ENCODE data around the gene C16orf89. TPM values are rescaled to one million over a fixed set of nuclear protein-coding genes. Genes with fewer than 3 reads are reported as not detected.

Gene C16orf89, protein sequence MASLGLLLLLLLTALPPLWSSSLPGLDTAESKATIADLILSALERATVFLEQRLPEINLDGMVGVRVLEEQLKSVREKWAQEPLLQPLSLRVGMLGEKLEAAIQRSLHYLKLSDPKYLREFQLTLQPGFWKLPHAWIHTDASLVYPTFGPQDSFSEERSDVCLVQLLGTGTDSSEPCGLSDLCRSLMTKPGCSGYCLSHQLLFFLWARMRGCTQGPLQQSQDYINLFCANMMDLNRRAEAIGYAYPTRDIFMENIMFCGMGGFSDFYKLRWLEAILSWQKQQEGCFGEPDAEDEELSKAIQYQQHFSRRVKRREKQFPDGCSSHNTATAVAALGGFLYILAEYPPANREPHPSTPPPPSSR
- not detected in 2 replicates for total RNA-seq (2013; cell fraction: nucleolus; rRNA removed)
- not detected in 2 replicates for total RNA-seq (2014; rRNA removed)
- not detected in 2 replicates for total RNA-seq (2014; rRNA removed; fragmentation: Illumina TruSeq; extraction: Trizol)
- total RNA-seq (2021): not detected in 2 replicates
- not detected for polyA plus RNA-seq (2011; ENCODE audit: low read depth)
- 0.17 TPM in 1 of 2 replicates, not detected in the other for polyA plus RNA-seq (2011; rRNA removed)
- 0.03 TPM in 1 of 2 replicates, not detected in the other for polyA plus RNA-seq (2011; cell fraction: cytosol; rRNA removed)
- polyA plus RNA-seq (2011; cell fraction: nucleus; rRNA removed): not detected in 2 replicates
- 0.22 TPM in 1 of 2 replicates, not detected in the other for polyA plus RNA-seq (2012)
- not detected in 2 replicates for polyA plus RNA-seq (2014; fragmentation: Illumina TruSeq; extraction: Trizol)
- polyA plus RNA-seq (2014; fragmentation: Nextera tagmentation; extraction: Ambion mirVana): not detected
- polyA plus RNA-seq (2014; rRNA removed): not detected in 2 replicates
- polyA plus RNA-seq (2016; fragmentation: Nextera tagmentation; extraction: Ambion mirVana): not detected
- polyA minus RNA-seq (2011; rRNA and poly(A)+ RNA removed): 0.46 TPM in 1 of 2 replicates, not detected in the other
- not detected in 2 replicates for polyA minus RNA-seq (2011; cell fraction: cytosol; rRNA and poly(A)+ RNA removed)
- not detected in 2 replicates for polyA minus RNA-seq (2011; cell fraction: nucleus; rRNA and poly(A)+ RNA removed)
- percentile 13 among the genes with signal in this experiment for Bru-seq, nascent RNA
- percentile 12 among the genes with signal in this experiment for BruChase-seq, experiment 1, labeled RNA remaining after a 6-hour chase
- BruChase-seq, experiment 2, labeled RNA remaining after a 2-hour chase: not detected
- long read RNA-seq, experiment 1: 0 reads
- long read RNA-seq, experiment 2: 0 reads

GRCh38 chr16:5065813-5066212 lies at the start of gene C16orf89:
Gene C16orf89 (minus strand): TSS chr16:5065956. CDS start chr16:5065908, 48 bp downstream.
- ChIA-PET SMC1A (ENCODE audit: uncharacterized antibody, unreplicated experiment) (no interaction called here), CTCF (interaction anchor here (1.2 kb wide), 1 partner anchor 19 kb away, joined by 4 read pairs; no protein-coding TSS in a partner anchor), POLR2A (no interaction called here), RAD21 (ENCODE audit: unreplicated experiment) (no interaction called here)
- WGBS (ENCODE audit: insufficient coverage, insufficient replicate concordance, low lambda C conversion rate, missing lambda C conversion rate): 53% methylated on average over 9 of the region's 10 CpGs
- no peaks in the 10 kb centered on the region for H3K36me3 ChIP-seq (ENCODE audit: control insufficient read depth in 2 of 2, insufficient read depth in 2 of 2, low read length in 1 of 2)
- no peak within 1 kb of the TSS for H3K4me3 ChIP-seq
- no peak for FAIRE-seq
- H2AFZ ChIP-seq (ENCODE audit: control insufficient read depth, low read depth, low read length): no peak within 1 kb of the TSS
- H3K9ac ChIP-seq (ENCODE audit: control insufficient read depth, insufficient read depth, low read length): no peak within 1 kb of the TSS
- DNase-seq (ENCODE audit: low read depth, low spot score): no peak
- no peak within 1 kb of the TSS for H3K27ac ChIP-seq (ENCODE audit: control insufficient read depth, insufficient read depth)
- intact Hi-C loops (cut with micrococcal nuclease; ENCODE audit: unreplicated experiment): loop anchor here (10.0 kb wide), 1 partner anchor 91 kb away; no protein-coding TSS in a partner anchor
- no TSS peak for BruUV-seq (replicated peaks)
- no peaks in the 10 kb centered on the region for H3K79me2 ChIP-seq (ENCODE audit: control insufficient read depth, insufficient read depth, low read length)
- peaks cover 16% of the 10 kb centered on the region for H3K4me1 ChIP-seq (ENCODE audit: control insufficient read depth, insufficient read depth, low read length)
- no peaks in the 10 kb centered on the region for H4K20me1 ChIP-seq (ENCODE audit: control insufficient read depth, insufficient read depth)
- no peaks in the 10 kb centered on the region; a peak in 1 of 4 replicates for H3K27me3 ChIP-seq (replicated peaks in 1 of 2; ENCODE audit: control insufficient read depth in 2 of 2, insufficient read depth in 2 of 2, low read length in 1 of 2)
- in situ Hi-C loops (cut with MboI): no loop called here
- no peak within 1 kb of the TSS for H3K4me2 ChIP-seq (ENCODE audit: control insufficient read depth, insufficient read depth)
- no peak for ATAC-seq
- H3K9me3 ChIP-seq (replicated peaks; ENCODE audit: control insufficient read depth, insufficient read depth, low read length): no peaks in the 10 kb centered on the region; the same call in 2 of the 3 replicates
- TF ChIP-seq HDAC2 (IDR thresholded peaks at IDR 0.05) (no peak), RB1 (IDR thresholded peaks at IDR 0.05; ENCODE audit: borderline replicate concordance) (no peak), HCFC1 (IDR thresholded peaks at IDR 0.05; ENCODE audit: low read length) (no peak), E2F8 (IDR thresholded peaks at IDR 0.05; ENCODE audit: low read depth, partially characterized antibody) (no peak), ZBTB40 (IDR thresholded peaks at IDR 0.05; ENCODE audit: borderline replicate concordance) (no peak), BACH1 (IDR thresholded peaks at IDR 0.05; ENCODE audit: borderline replicate concordance) (no peak), CBX5 (IDR thresholded peaks at IDR 0.05; ENCODE audit: low read depth) (no peak), PAX8 (IDR thresholded peaks at IDR 0.05) (no peak)
- TF ChIP-seq, protein P1, sequence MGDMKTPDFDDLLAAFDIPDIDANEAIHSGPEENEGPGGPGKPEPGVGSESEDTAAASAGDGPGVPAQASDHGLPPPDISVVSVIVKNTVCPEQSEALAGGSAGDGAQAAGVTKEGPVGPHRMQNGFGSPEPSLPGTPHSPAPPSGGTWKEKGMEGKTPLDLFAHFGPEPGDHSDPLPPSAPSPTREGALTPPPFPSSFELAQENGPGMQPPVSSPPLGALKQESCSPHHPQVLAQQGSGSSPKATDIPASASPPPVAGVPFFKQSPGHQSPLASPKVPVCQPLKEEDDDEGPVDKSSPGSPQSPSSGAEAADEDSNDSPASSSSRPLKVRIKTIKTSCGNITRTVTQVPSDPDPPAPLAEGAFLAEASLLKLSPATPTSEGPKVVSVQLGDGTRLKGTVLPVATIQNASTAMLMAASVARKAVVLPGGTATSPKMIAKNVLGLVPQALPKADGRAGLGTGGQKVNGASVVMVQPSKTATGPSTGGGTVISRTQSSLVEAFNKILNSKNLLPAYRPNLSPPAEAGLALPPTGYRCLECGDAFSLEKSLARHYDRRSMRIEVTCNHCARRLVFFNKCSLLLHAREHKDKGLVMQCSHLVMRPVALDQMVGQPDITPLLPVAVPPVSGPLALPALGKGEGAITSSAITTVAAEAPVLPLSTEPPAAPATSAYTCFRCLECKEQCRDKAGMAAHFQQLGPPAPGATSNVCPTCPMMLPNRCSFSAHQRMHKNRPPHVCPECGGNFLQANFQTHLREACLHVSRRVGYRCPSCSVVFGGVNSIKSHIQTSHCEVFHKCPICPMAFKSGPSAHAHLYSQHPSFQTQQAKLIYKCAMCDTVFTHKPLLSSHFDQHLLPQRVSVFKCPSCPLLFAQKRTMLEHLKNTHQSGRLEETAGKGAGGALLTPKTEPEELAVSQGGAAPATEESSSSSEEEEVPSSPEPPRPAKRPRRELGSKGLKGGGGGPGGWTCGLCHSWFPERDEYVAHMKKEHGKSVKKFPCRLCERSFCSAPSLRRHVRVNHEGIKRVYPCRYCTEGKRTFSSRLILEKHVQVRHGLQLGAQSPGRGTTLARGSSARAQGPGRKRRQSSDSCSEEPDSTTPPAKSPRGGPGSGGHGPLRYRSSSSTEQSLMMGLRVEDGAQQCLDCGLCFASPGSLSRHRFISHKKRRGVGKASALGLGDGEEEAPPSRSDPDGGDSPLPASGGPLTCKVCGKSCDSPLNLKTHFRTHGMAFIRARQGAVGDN (IDR thresholded peaks at IDR 0.05): no peak

All from GM12878 (cell line).